Upper lobe of left lung (tissue), 4 donors: ENCODE measurements around the gene ZCCHC24.

ENCODE experiments used
- POLR2AphosphoS5 ChIP-seq, 2 donors: sonication (generic); formaldehyde crosslinking; IDR thresholded peaks; one replicate each; pipeline ENCODE4 v1.5.1; 2017; ENCODE audit warnings: antibody characterized with exemption in 2 of 2
- TF ChIP-seq, protein P1 (sequence below), 6 experiments: fragments of 450-650 bp in 4 of 6; fragments of 200-600 bp in 2 of 6; sonication (generic) in 2 of 6; IDR thresholded peaks; one replicate each; pipeline ENCODE4 v1.5.1; 2016 to 2019; ENCODE audit warnings: antibody characterized with exemption in 6 of 6

DNA sequence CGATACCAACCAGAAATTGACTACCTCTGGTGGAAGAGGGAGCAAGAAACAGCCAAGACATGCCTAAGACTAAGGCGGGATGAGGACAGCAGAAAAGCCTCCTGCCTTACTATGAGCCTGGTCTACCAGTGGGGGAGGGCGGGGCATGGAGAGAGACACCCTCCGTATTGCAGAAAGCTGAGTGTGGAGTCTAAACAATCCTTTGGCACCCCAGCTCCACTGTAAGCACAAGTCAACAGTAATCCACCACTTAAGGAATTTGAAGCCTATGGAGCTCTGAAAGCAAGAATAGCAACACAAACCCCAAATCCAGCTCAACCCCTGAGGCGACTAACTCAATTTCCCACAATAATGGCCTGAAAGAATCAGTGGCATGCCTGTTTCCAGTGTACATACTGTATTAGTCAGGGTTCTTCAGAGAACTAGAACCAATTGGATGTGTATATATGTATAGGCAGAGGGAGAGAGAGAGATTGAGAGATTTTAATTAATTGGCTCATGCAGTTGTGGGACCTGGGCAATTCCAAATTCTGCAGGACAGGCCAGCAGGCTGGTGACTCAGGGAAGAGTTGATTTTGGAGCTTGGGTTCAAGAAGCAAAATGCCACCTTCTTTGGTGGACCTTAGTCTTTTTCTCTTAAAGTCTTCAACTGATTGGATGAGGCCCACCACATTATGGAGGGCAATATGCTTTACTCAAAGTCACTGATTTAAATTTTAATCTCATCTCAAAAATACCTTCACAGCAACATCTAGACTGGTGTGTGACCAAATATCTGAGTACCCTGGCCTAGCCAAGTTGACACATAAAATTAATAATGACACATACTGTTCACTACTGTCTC, 84.7 kb downstream of the ZCCHC24 start:
- TF ChIP-seq, protein P1, sequence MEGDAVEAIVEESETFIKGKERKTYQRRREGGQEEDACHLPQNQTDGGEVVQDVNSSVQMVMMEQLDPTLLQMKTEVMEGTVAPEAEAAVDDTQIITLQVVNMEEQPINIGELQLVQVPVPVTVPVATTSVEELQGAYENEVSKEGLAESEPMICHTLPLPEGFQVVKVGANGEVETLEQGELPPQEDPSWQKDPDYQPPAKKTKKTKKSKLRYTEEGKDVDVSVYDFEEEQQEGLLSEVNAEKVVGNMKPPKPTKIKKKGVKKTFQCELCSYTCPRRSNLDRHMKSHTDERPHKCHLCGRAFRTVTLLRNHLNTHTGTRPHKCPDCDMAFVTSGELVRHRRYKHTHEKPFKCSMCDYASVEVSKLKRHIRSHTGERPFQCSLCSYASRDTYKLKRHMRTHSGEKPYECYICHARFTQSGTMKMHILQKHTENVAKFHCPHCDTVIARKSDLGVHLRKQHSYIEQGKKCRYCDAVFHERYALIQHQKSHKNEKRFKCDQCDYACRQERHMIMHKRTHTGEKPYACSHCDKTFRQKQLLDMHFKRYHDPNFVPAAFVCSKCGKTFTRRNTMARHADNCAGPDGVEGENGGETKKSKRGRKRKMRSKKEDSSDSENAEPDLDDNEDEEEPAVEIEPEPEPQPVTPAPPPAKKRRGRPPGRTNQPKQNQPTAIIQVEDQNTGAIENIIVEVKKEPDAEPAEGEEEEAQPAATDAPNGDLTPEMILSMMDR (IDR thresholded peaks at IDR 0.05): no peak
- no peak for TF ChIP-seq POLR2AphosphoS5 (IDR thresholded peaks at IDR 0.05)
